Measurements from ENCODE around the gene MED12L.

Gene MED12L

DNA sequence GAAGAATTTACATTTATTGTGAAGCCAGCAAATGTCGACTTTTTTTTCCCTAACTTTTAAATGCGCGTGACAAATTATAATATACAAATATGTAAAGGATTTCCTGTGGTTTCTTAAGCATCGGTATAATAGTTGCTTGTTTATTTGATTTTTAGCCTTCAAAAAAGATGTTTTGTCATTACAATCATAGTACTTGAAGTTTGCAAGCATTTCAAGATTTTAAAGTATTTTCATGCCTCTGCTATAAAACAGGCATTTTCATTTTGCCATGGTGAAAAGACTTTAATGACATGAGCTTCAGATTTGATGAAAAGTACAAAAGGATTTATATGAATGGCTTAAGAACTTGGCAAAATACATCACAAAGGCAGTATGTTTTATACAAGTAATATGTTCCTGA, 308.5 kb downstream of the MED12L start:
- in situ Hi-C loops (cut with MboI; ENCODE audit: low sequenced_read_pairs) = no loop called here

DNA sequence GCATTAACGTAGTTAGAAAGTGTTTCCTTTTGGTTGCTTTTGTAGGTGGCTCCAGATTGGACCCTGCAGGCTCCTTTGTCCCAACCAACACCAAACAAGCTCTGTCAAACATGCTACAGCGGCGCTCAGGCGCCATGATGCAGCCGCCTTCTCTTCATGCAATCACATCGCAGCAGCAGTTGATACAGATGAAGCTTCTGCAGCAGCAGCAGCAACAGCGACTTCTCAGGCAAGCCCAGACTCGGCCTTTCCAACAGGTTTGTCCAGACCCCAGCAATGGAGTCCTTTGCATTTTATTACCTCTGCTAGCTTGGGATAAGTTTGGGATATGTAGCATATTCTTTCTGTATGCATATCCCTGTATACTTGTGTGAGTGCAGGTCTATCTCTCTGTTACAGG, 309.1 kb downstream of the MED12L start:
- in situ Hi-C loops (cut with MboI; ENCODE audit: low sequenced_read_pairs) = no loop called here

DNA sequence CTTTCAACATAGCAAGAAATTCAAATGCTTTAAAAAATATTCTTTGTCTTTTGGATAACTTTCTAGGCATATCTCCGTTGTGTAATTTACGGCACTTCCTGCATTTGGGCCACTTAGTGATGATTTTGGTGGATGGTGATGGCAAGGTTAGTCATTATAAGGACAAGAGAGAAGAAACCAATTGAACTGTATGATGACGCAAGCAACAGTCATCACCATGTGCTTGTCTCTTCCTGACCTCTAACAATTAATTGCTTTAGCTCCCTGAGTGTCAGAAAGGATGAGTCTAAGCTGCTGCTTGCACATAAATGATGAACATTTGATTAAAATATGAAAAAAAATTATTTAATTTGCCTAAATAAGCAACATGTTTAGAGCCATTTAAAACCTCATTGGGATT, 310.3 kb downstream of the MED12L start:
- in situ Hi-C loops (cut with MboI; ENCODE audit: low sequenced_read_pairs) = no loop called here

DNA sequence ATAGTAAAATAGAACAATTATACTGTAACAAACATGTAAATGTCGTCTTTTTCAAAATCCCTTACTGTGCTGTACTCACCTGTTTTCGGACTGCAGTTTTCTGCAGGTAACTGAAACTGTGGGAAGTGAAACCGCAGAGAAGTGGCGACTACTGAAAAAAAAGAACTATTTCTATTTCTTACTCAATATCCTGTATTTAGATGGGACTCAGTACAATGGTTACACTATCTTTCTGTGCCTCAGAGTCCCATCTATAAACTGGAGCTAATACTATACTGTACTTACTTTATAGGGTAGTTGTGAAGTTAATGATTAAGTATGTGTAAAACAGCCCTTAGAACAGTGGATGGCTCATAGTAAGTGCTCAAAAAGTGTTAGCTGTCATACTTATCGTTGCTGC, 313.4 kb downstream of the MED12L start:
- in situ Hi-C loops (cut with MboI; ENCODE audit: low sequenced_read_pairs) = no loop called here

DNA sequence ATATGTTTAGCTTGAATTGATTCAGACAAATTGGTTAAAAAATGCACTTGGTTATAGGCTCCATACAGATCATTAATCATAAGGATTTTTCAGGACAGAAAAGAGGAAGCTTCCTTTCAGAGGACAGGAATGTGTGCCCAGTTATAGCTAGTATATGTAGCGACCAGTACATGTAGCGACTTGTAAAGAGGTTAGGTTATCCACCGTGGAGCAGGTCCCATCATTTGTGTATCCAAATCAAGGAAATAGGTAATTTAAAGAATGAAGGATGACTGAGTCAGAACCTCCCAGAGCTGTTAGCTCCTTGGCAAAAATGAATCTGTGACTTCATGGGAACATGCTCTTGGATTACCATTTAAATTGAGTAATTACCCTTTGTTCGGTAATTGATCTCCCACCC, 314.9 kb downstream of the MED12L start:
- in situ Hi-C loops (cut with MboI; ENCODE audit: low sequenced_read_pairs) = no loop called here

DNA sequence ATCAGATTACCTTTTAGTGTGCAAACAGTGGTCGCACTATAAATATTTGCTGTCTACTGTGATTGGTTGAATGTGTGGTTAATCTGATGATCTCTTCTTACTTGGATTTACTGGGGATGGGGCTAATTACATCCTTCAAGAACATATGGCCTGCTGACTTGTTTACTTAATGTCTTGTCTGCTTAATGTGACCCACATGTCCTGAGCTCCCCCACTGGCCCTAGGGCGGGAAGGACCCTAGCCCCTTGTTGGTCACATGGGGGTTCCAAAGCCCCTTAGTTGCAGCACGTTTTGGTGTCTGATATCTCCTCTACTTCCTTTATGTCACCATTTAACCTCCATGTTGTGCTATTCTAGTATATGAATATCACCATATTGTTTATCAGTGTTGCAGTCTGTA, 316.9 kb downstream of the MED12L start:
- in situ Hi-C loops (cut with MboI; ENCODE audit: low sequenced_read_pairs) = no loop called here

DNA sequence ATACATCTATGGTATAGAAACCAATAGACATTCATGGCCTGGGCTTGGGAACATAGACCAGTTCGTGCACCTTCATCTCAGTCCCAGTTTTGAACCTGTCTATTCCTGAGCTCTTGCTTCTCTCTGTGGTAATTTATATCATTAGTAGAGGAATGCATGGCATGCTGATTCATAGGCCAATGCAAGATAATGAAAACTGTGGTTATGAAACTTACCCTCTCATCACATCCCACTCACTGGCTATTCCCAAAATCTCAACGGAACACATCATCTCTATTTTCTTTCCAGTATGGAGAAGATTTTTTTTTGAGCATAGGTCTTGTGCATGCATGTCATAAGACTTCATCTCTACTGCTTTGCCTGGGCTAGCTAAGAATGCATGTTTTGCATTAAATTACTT, 317.8 kb downstream of the MED12L start:
- in situ Hi-C loops (cut with MboI; ENCODE audit: low sequenced_read_pairs) = no loop called here

DNA sequence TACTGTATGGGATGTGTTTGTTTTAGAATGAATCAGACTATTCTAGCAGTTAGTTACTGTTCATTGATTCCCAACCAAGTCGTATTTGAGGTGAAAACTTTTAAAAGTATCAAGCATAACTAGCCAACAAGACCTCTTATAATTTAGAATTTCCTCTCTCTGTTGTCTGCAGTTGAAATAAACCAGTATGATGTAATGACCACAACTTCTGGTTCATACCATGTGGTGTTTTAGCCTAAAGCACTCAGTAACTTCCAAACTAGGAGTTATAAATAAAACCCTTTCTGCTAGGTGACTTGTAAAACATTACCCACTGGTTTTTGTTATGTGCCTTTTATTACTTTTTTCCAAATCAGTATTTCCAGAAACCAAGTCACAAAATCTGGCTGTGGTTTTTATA, 318.9 kb downstream of the MED12L start:
- in situ Hi-C loops (cut with MboI; ENCODE audit: low sequenced_read_pairs) = no loop called here

DNA sequence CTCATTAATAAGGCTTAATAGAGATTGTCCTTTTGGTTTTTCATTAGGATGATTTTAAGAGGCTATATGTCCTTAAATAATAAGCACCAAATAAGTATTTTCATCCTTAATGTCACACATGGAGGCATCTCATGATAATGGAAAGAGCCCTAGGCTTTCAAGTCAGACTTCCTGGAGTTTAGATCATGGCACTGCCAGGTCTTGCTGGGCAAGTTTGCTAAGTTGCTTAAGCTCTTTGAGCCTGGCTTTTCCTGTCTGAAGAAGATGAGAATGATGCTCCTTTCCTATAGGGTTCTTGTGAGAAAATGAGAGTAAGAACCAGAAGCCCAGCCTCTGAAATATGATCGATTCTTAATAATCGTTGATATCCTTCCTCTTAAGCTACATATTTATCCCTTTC, 322.5 kb downstream of the MED12L start:
- in situ Hi-C loops (cut with MboI; ENCODE audit: low sequenced_read_pairs) = no loop called here

DNA sequence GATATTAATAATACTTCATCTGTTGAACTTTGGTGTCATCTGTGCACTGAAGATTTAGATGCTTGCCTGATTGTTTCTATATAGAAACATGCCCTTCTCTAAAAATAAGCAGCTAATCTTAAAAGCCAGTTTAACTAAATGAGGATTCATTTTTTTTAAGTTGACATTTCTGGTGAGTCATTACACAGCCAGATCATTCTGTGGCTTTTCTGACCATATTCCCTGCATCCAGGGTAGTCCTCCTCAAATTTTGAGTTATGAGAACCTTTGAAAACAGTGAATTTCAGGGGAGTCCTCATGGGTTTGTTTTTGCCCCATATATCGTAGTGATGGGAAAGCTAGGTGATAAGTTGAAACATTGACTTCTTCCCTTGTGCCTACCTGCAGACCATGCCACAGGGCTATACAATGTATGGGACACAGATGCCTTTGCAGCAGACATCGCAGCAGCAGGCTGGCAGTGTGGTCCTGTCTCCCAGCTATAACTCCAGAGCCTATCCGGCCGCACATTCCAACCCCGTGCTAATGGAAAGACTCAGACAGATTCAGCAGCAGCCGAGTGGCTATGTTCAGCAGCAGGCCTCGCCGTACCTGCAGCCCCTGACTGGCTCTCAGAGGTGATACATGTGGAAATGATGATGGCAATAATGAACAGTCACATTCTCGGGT, 325.6 kb downstream of the MED12L start:
- in situ Hi-C loops (cut with MboI; ENCODE audit: low sequenced_read_pairs) = no loop called here

DNA sequence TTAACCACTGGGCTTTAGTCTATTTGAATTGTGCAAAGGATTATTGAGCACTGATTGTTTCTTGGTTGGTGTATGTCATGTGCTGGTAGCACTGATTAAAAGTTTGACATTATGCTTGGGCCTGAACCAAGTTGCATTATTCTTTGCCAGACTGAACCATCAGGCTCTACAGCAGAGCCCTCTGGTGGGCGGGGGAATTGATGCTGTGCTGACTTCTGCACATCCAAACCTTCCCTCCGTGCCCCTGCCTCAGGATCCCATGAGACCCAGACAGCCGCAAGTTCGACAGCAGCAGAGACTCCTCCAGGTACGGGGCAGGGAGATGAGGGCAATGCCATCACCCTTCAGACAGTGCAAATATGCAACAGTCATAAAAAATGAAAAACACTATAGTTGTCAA, 327.5 kb downstream of the MED12L start:
- in situ Hi-C loops (cut with MboI; ENCODE audit: low sequenced_read_pairs) = no loop called here

DNA sequence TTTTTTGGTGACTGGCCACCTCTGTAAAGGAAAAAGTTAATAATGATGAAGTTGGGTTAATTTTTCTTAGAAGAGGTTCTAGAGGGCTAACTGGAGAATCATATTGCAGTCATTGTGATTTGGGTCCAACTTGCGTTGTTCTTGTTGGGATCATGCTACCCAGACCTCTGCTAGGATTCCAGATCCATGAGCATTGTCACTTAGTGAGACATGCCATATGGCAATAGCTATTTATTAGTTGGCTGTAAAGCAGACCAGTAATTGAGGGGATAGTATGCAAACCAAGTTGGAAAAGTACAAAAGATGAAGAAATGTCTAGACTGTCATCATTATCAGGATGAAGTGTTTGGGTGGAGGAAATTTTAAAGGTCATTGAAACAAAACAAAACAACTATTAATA, 329.8 kb downstream of the MED12L start:
- in situ Hi-C loops (cut with MboI; ENCODE audit: low sequenced_read_pairs) = no loop called here

DNA sequence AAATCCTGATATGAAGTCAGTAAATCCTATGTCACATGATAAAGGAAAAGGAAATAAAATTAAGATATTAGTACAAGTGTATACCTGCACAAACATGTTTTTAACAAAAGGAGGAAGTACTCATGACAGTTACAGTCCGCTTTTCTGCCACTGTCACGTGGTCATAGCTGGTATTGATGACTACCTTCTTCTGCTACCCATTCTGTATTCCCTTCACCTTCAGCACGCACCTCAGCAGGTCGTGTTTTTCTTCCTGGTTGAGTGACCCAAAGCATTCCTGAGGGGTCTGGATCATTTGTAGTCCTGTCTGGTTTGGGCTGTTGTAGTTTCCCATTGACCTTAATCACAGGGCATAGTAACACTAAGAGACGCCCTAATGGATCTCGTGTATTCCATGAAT, 334.3 kb downstream of the MED12L start:
- in situ Hi-C loops (cut with MboI; ENCODE audit: low sequenced_read_pairs) = no loop called here

DNA sequence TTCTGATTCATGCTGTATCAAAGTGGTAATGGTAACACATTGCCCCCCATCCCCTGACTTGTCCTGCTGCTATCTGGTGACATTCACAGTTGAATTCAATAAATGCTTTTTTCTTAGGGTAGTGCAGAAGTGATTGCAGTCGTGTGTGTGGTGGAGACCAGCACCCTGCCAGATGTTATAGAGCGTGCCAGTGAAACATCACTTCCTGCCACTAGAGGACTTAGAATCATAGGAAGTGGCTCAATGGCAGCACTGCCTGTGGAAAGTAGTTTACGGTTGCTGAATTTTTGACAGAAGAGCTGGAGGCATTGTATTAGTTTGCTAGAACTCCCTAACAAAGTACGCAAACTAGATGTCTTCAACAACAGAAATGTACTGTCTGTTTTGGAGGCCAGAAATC, 336.5 kb downstream of the MED12L start:
- in situ Hi-C loops (cut with MboI; ENCODE audit: low sequenced_read_pairs) = no loop called here

DNA sequence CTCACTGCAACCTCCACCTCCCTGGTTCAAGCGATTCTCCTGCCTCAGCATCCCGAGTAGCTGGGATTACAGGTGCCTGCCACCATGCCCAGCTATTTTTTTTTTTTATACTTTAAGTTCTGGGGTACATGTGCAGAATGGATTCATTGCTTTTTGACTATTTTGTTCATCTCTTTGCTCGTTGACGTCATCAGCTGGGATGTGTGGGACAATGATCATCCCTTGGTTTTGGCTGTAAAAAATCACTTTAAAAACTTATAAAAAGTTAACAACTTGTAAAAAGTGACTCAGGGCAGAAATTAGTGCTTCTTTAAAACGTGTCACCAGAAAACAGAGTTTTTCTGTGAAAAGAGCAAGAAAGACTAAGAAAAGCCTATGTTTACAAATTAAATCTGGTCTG, 337.6 kb downstream of the MED12L start:
- in situ Hi-C loops (cut with MboI; ENCODE audit: low sequenced_read_pairs) = no loop called here

DNA sequence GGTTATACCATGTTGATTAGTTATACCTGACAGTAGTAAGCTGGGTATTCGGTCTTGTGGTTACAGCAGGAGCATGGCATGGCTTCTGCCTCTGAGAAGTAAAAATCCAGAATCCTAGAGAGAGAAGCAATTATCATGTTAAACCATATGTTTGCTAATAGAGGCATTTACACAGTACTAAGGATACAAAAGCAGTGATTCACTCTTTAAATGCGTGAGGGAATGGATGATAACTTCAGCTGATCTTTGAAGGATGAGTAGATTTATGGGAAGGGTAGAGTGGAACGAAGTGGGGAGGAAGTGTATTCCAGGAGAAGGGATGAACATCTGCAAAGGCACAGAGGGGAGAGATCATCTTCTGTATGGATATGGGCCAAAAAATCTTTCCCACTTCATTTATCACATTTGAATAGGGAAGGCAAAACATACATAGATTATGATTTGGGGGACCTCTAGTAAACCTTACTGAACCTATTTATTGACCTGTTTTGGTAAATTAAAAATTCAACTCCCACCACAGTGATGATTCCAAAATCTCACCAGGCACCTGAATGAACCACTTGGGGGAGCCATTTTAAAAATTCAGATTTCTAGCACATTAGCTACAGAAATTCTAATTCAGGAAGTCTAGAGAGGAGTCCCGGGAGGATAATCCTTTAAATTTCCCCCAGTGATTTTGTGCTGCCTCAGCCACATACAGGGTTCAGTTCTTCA, 340.3 kb downstream of the MED12L start:
- in situ Hi-C loops (cut with MboI; ENCODE audit: low sequenced_read_pairs) = loop anchor here (25.0 kb wide), 1 partner anchor 487 kb away; no protein-coding TSS in a partner anchor

DNA sequence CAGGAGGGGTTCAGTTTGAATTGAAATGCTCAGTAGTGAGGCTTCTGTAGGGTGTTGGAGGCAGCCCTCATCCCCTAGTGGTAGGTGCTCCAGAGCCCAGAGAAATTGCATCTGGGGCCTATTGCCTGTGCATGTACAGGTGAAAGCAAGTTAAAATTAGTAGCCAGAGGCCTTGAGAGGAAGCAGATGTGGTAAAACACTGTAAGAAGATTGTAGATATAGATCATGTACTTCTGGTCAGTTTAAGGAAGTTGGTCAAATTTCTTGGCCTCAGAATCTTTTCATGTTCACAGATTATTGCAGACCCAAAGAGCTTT, 340.8 kb downstream of the MED12L start:
- in situ Hi-C loops (cut with MboI; ENCODE audit: low sequenced_read_pairs) = loop anchor here (25.0 kb wide), 1 partner anchor 486 kb away; no protein-coding TSS in a partner anchor

DNA sequence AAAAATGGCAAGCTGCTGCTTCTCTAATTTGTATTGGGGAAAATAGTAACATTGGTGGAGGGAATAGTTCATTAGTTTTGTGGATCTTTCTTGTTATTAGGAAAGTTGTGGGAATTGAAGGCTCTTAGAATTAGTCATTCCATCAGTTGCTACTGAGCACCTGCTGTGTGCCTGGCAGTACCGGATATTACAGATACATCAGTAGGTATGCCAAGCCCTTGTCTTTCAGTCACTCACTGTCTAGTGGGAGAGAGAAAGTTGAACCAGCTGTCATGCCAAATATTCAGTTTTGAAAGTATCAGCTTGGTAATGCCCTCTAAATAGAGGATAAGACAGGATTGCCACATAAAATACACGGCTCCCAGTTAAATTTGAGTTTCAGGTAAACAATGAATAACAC, 342.9 kb downstream of the MED12L start:
- in situ Hi-C loops (cut with MboI; ENCODE audit: low sequenced_read_pairs) = loop anchor here (25.0 kb wide), 1 partner anchor 484 kb away; no protein-coding TSS in a partner anchor

DNA sequence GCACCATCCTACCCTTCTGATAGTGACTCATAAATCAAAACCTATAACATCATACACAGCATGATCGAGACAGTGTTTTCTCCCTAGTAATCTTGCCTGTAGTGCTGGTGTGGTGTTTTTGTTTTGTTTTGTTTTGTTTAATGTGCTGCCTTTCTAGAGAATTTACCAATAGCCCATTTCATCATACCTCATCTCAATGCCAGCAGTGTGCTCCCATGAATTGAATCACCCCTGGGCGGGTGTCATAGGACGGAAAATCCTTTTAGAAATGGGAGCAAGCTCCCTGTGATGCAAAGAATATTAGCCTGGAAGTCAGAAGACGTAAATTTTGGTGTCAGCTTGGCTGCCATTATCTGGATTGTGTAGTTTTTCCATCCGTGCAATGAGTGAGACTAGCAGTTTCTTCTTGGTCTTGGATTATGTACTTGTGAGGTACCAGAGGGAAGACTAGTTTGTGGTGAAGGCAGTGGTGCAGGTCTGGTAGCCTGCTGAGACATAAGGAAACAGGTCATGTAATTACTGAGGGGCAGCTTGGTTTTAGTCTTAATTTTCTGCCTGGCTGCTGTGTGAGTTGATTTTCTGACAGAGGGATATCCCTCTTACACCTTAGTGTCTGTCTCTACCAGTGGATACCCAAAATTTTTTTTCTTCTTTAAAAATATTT, 345.5 kb downstream of the MED12L start:
- in situ Hi-C loops (cut with MboI; ENCODE audit: low sequenced_read_pairs) = loop anchor here (25.0 kb wide), 1 partner anchor 481 kb away; no protein-coding TSS in a partner anchor

DNA sequence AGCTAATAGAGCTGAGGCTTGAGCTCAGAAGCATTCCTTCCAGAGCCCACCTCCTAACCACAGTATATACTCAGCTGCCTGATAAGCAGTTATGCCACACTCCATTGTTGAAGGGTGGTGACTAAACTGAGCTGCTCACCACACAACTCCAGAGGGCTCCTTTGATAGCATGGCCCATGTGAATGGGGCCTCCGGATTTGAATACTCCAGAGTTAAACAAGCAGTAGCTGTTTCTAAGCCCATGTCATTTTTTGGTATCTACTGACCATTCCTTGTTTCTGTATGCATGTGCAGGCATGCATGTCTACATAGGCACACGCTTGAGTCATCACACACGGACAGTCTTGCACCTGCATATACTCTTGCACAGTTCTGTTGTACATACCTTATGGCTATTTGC, 346.5 kb downstream of the MED12L start:
- in situ Hi-C loops (cut with MboI; ENCODE audit: low sequenced_read_pairs) = loop anchor here (25.0 kb wide), 1 partner anchor 480 kb away; no protein-coding TSS in a partner anchor

DNA sequence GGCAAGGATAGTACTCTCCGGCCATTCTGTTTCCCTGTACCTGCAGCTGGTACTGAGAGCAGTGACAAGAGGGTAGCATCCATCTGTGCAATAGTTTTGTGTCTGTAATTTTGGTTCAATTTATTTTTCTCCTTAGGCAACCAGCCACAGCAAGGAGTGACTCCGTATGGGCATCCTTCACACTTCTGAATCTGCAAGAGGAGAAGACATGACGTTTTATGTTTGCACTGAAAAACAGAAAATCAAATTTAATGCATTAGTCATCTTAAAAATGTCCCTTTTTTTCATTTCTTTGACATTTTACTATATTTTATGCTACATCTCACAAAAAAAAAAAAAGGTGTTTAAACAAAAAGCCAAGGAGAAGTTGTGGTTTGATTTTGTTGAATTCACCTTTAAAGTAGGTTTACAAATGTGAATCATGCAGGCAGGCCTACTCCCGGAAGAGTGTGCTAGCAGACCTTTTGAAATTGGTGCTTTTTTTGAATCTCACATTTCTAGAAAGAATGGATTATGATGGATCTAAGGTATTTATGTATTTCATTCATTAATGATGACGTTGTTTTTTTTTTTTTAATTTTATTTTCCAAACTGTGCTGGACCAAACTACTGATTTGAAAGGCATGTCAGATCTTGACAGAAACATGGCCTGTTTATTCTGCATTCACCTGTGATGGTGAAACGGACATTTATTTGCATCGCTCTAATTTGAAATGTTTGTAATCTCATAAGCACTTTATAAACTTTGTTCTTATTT, 347.3 kb downstream of the MED12L start:
- in situ Hi-C loops (cut with MboI; ENCODE audit: low sequenced_read_pairs) = loop anchor here (25.0 kb wide), 1 partner anchor 480 kb away; no protein-coding TSS in a partner anchor

All from HL-60/S4 (cell line).